ENCODE measurements around the gene RGCC. TPM values are rescaled to one million over a fixed set of nuclear protein-coding genes. Genes with fewer than 3 reads are reported as not detected.

RGCC gene
- total RNA-seq, 1 donor from 2014 or later = 184 TPM

DNA sequence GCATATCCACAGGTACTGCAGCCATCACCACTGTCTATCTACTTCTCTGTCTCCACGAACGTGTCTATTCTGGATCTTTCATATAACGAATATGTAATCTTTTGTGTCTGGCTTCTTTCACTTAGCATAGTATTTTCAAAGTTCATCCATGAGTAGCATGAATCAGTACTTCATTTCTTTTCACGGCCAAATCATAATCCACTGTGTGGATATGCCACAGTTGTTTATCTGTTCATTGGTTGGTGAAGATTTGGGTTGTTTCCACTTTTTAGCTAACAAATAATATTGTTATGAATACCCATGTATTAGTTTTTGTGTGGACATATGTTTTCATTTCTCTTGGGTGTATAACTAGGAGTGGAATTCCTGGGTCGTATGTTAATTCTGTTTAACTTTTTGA is 14.4 kb downstream of the RGCC start:
- TF ChIP-seq, protein P1, sequence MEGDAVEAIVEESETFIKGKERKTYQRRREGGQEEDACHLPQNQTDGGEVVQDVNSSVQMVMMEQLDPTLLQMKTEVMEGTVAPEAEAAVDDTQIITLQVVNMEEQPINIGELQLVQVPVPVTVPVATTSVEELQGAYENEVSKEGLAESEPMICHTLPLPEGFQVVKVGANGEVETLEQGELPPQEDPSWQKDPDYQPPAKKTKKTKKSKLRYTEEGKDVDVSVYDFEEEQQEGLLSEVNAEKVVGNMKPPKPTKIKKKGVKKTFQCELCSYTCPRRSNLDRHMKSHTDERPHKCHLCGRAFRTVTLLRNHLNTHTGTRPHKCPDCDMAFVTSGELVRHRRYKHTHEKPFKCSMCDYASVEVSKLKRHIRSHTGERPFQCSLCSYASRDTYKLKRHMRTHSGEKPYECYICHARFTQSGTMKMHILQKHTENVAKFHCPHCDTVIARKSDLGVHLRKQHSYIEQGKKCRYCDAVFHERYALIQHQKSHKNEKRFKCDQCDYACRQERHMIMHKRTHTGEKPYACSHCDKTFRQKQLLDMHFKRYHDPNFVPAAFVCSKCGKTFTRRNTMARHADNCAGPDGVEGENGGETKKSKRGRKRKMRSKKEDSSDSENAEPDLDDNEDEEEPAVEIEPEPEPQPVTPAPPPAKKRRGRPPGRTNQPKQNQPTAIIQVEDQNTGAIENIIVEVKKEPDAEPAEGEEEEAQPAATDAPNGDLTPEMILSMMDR (IDR thresholded peaks at IDR 0.05) = no peak
- intact Hi-C loops (cut with DNase I) = no loop called here
- Histone ChIP-seq H3K27me3 (no peaks in the 10 kb centered on the region), H3K36me3 (peaks cover 21 to 36% of the 10 kb centered on the region in 2 donors), H3K4me3 (no peak overlapping the region), H3K27ac (no peak overlapping the region), H3K9me3 (no peaks in the 10 kb centered on the region), H3K4me1 (peaks cover 4 to 6% of the 10 kb centered on the region in 2 donors)
- DNase-seq (ENCODE audit: low spot score in 2 of 2) = no peak

DNA sequence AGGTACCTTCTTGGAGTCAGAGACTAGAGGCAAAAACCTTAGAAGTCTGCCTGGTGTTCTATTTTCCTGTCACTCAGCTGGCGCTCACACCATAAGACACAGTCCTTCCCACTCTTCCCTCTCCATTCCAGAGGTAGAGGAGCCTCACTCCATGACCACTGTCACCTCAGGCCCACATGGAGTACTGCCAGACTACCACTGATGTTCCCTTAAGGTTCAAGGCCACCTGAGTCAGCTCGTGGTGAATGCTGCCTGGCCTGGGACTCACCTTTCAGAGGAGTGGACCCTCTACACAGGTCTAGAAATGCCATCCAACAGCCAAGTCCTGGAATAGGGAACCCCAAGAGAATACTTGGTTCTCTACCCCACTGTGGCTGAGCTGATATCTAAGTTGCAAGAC is 29.9 kb downstream of the RGCC start:
- no peaks in the 10 kb centered on the region for H3K27me3 ChIP-seq
- intact Hi-C loops (cut with DNase I) = no loop called here
- no peak overlapping the region for H3K27ac ChIP-seq
- H3K36me3 ChIP-seq = no peaks in the 10 kb centered on the region
- DNase-seq (ENCODE audit: low spot score in 2 of 2) = no peak
- TF ChIP-seq, protein P1 (IDR thresholded peaks at IDR 0.05) = no peak
- H3K9me3 ChIP-seq = peaks cover 0 to 7% of the 10 kb centered on the region in 2 donors
- peaks cover 0 to 2% of the 10 kb centered on the region in 2 donors for H3K4me1 ChIP-seq
- H3K4me3 ChIP-seq = no peak overlapping the region

DNA sequence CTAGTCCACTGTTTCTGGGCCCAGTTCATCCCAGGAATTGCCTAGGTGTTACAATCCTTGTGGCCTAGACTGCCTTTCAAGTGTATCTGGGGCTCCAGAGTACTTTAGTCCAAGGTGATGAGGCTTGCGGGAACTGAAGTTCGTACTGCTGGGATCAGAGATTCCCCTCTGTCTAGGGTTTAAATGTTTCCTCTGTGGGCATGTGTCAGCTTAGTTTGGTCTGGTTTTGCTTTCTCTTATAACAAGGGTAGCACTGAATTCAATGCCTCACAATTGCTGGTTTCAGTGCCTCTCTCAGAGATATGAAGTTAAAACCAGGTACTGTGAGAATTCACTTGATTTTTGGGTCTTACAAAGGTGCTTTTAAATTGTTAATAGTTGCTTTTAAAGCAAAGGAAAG is 30.8 kb downstream of the RGCC start:
- no peak overlapping the region for H3K4me3 ChIP-seq
- no peaks in the 10 kb centered on the region for H3K27me3 ChIP-seq
- peaks cover 0 to 8% of the 10 kb centered on the region in 2 donors for H3K4me1 ChIP-seq

DNA sequence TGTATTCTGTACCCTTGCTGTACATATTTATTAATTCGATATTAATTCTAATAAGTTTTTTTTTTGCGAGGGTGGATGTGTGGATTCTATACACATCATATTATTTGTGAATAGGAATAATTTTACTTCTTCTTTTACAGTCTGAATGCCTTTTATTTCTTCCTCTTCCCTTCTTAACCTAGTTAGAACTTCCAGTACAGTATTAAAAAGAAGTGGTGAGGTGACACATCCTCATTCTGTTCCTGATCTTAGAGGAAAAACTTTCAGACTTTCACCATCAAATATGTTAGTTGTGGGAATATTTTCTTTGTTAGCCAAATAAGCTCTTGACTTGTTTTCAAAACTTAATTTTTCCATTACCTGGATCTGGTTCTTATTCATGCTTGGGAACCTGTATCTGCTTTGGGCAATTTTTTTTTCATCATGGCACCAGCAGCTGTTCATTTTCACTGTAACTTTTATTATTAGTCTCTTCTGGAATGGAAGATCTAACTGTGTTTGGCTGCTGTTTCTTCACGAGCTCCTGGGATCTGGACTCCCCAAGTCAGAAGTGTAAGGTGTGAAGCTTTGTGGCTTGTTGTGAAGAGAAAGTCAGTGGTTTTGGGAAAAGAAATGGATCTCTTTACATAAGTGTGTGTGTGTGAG is 33.1 kb downstream of the RGCC start:
- no peak for DNase-seq (ENCODE audit: low spot score in 2 of 2)
- no peaks in the 10 kb centered on the region for H3K27me3 ChIP-seq
- peaks cover 0 to 7% of the 10 kb centered on the region in 2 donors for H3K9me3 ChIP-seq
- TF ChIP-seq, protein P1 (IDR thresholded peaks at IDR 0.05) = no peak
- H3K27ac ChIP-seq = no peak overlapping the region
- H3K4me3 ChIP-seq = no peak overlapping the region
- intact Hi-C loops (cut with DNase I) = no loop called here
- no peaks in the 10 kb centered on the region for H3K36me3 ChIP-seq
- H3K4me1 ChIP-seq = peaks cover 0 to 23% of the 10 kb centered on the region in 2 donors

More for the DNA sequence above, 30.8 kb downstream of the RGCC start:
- DNase-seq (ENCODE audit: low spot score in 2 of 2) = no peak
- intact Hi-C loops (cut with DNase I) = no loop called here
- Histone ChIP-seq H3K36me3 (no peaks in the 10 kb centered on the region), H3K27ac (no peak overlapping the region), H3K9me3 (peaks cover 0 to 7% of the 10 kb centered on the region in 2 donors)
- TF ChIP-seq, protein P1 (IDR thresholded peaks at IDR 0.05) = no peak

DNA sequence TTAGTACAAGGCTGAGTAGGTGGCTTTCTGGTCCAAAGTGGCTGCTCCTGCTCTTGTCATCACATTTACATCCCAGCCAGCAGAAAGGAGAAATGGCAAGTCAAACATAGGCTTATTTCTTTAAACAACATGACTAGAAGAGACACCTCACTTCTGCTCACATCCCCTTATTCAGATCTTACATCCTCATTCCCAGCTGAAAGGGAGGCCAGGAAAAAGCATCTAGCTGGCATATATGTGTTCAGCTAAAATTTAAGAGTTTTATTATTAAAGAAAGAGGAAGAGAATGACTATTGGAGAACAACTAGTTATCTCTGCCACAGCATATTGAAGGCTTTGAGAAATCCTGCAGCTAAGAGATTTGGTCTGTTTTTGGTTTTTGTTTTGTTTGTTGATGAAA is 34.1 kb downstream of the RGCC start:
- intact Hi-C loops (cut with DNase I) = no loop called here
- TF ChIP-seq, protein P1 (IDR thresholded peaks at IDR 0.05) = no peak
- Histone ChIP-seq H3K4me3 (no peak overlapping the region), H3K4me1 (peaks cover 0 to 32% of the 10 kb centered on the region in 2 donors), H3K36me3 (no peaks in the 10 kb centered on the region), H3K27ac (no peak overlapping the region), H3K9me3 (peaks cover 0 to 3% of the 10 kb centered on the region in 2 donors), H3K27me3 (no peaks in the 10 kb centered on the region)
- DNase-seq (ENCODE audit: low spot score in 2 of 2) = no peak
